ENCODE results near the gene SLC5A11.

GRCh38 chr16:24844101-24845030, 1.4 kb upstream of the SLC5A11 start:
- TF ChIP-seq CTCF (IDR thresholded peaks at IDR 0.05), result no peak
- TF ChIP-seq POLR2A (IDR thresholded peaks at IDR 0.05), result no peak
